ENCODE data around the gene ACE.
A peak's percentile ranks its signal among the peaks of the same experiment; 100 is the strongest.

Gene ACE

GRCh38 chr17:63476854-63477479, at the start of gene ACE:
Gene ACE, plus strand, starts transcription at chr17:63477061. Its CDS starts 34 bp downstream, at chr17:63477095.
- DNase-seq (ENCODE audit: low read depth): peak; percentile 7

GRCh38 chr17:63429766-63430165, 47.1 kb upstream of the ACE start:
- no peak for DNase-seq (ENCODE audit: low read depth)

GRCh38 chr17:63430223-63430622, 46.6 kb upstream of the ACE start:
- no peak for DNase-seq (ENCODE audit: low read depth)

GRCh38 chr17:63431618-63431938, 45.3 kb upstream of the ACE start:
- no peak for DNase-seq (ENCODE audit: low read depth)

GRCh38 chr17:63431939-63432804, 44.7 kb upstream of the ACE start:
- no peak for DNase-seq (ENCODE audit: low read depth)

- DNase-seq (ENCODE audit: low read depth): no peak
Observed at GRCh38 chr17:63433746-63434591, 42.9 kb upstream of the ACE start.

GRCh38 chr17:63434951-63435571, 41.8 kb upstream of the ACE start:
- no peak for DNase-seq (ENCODE audit: low read depth)

GRCh38 chr17:63435681-63436522, 41.0 kb upstream of the ACE start:
- no peak for DNase-seq (ENCODE audit: low read depth)

GRCh38 chr17:63436523-63437110, 40.2 kb upstream of the ACE start:
- DNase-seq (ENCODE audit: low read depth): no peak

GRCh38 chr17:63437287-63438091, 39.4 kb upstream of the ACE start:
- DNase-seq (ENCODE audit: low read depth): no peak

- DNase-seq (ENCODE audit: low read depth): no peak
Observed at GRCh38 chr17:63438092-63439051, 38.5 kb upstream of the ACE start.

GRCh38 chr17:63439687-63440086, 37.2 kb upstream of the ACE start:
- no peak for DNase-seq (ENCODE audit: low read depth)

- no peak for DNase-seq (ENCODE audit: low read depth)
Observed at GRCh38 chr17:63440127-63440769, 36.6 kb upstream of the ACE start.

- DNase-seq (ENCODE audit: low read depth): no peak
Observed at GRCh38 chr17:63440770-63441335, 36.0 kb upstream of the ACE start.

- no peak for DNase-seq (ENCODE audit: low read depth)
Observed at GRCh38 chr17:63441654-63442053, 35.2 kb upstream of the ACE start.

GRCh38 chr17:63442074-63442473, 34.8 kb upstream of the ACE start:
- no peak for DNase-seq (ENCODE audit: low read depth)

GRCh38 chr17:63442549-63443035, 34.3 kb upstream of the ACE start:
- no peak for DNase-seq (ENCODE audit: low read depth)

- DNase-seq (ENCODE audit: low read depth): no peak
Observed at GRCh38 chr17:63443053-63443452, 33.8 kb upstream of the ACE start.
